Measurements from ENCODE around the gene MVD. TPM values are rescaled to one million over a fixed set of nuclear protein-coding genes. Genes with fewer than 3 reads are reported as not detected.

The MVD gene
- total RNA-seq, 1 donor from 2014 or later: 196 TPM

DNA sequence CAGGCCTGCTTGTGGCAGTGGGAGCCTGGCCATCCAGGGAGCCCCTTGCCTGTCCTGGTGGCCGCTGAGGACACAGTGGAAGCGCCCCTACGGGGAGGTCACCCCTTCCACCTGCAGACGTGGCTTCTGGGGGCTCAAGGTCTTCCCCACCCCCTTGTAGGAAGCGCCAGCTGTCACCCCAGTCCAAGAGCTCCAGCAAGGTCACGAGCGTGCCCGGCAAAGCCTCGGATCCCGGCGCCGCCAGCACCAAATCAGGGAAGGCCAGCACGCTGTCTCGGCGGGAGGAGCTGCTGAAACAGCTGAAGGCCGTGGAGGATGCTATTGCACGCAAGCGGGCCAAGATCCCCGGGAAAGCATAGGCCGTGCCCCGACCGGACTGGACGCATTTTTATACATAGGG, 31.9 kb downstream of the MVD start:
- no peak overlapping the region for H3K4me3 Mint-ChIP-seq
- peaks cover 4% of the 10 kb centered on the region for H3K27me3 Mint-ChIP-seq (ENCODE audit: low read depth)
- TF ChIP-seq, protein P1, sequence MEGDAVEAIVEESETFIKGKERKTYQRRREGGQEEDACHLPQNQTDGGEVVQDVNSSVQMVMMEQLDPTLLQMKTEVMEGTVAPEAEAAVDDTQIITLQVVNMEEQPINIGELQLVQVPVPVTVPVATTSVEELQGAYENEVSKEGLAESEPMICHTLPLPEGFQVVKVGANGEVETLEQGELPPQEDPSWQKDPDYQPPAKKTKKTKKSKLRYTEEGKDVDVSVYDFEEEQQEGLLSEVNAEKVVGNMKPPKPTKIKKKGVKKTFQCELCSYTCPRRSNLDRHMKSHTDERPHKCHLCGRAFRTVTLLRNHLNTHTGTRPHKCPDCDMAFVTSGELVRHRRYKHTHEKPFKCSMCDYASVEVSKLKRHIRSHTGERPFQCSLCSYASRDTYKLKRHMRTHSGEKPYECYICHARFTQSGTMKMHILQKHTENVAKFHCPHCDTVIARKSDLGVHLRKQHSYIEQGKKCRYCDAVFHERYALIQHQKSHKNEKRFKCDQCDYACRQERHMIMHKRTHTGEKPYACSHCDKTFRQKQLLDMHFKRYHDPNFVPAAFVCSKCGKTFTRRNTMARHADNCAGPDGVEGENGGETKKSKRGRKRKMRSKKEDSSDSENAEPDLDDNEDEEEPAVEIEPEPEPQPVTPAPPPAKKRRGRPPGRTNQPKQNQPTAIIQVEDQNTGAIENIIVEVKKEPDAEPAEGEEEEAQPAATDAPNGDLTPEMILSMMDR (conservative IDR thresholded peaks at IDR 0.05): no peak
- no peak overlapping the region for H3K27ac Mint-ChIP-seq (ENCODE audit: unreplicated experiment)
- H3K9me3 Mint-ChIP-seq: no peaks in the 10 kb centered on the region
- no peaks in the 10 kb centered on the region for H3K36me3 Mint-ChIP-seq (ENCODE audit: low read depth)
- H3K4me1 Mint-ChIP-seq: peaks cover 4% of the 10 kb centered on the region
- DNase-seq (ENCODE audit: low read depth, low spot score): no peak

DNA sequence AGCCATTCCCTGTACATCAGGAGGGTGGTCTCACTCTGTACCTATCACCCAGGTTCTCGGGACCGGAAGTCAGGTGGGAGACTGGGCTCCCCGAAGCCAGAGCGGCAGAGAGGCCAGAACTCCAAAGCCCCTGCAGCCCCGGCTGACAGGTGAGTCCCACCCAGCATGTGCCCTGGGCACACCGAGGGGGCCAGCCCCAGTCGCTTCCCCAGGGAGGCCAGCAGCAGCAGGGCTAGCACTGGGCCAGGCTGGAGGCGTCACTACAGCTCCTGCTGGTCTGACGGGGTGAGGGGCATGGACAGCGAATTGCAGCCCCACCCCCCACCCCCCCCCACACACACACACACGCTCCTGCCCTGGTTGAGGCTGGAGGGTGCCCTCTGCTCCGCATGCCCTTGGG, 32.5 kb downstream of the MVD start:
- Mint-ChIP-seq H3K27ac (ENCODE audit: unreplicated experiment) (no peak overlapping the region), H3K4me3 (no peak overlapping the region), H3K27me3 (ENCODE audit: low read depth) (peaks cover 4% of the 10 kb centered on the region), H3K36me3 (ENCODE audit: low read depth) (no peaks in the 10 kb centered on the region), H3K4me1 (peaks cover 4% of the 10 kb centered on the region), H3K9me3 (no peaks in the 10 kb centered on the region)
- no peak for DNase-seq (ENCODE audit: low read depth, low spot score)
- TF ChIP-seq, protein P1 (conservative IDR thresholded peaks at IDR 0.05): no peak

DNA sequence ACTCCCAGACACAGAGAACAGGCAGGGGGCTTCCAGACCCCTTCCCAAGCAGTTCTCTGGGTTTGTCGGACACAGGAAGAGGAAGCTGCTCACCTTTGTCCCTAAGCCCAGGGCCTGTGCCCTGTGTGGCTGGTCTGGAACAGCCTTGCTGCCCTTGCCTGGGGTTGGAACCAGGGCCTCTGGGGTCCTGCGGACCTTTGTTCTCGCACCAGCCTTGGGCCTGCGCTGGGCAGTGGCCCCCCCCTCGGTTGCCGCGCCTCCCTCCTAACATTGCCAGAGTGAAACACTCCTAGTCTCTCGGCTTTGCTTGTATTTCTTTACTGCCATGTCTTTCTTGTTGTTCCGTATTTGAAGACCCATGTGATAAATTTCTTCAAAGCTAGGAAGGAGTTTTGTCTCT, 33.1 kb downstream of the MVD start:
- no peak overlapping the region for H3K4me3 Mint-ChIP-seq
- H3K27me3 Mint-ChIP-seq (ENCODE audit: low read depth): no peaks in the 10 kb centered on the region
- TF ChIP-seq, protein P1 (conservative IDR thresholded peaks at IDR 0.05): no peak
- H3K27ac Mint-ChIP-seq (ENCODE audit: unreplicated experiment): no peak overlapping the region
- H3K4me1 Mint-ChIP-seq: no peaks in the 10 kb centered on the region
- H3K36me3 Mint-ChIP-seq (ENCODE audit: low read depth): no peaks in the 10 kb centered on the region
- no peak for DNase-seq (ENCODE audit: low read depth, low spot score)
- no peaks in the 10 kb centered on the region for H3K9me3 Mint-ChIP-seq

DNA sequence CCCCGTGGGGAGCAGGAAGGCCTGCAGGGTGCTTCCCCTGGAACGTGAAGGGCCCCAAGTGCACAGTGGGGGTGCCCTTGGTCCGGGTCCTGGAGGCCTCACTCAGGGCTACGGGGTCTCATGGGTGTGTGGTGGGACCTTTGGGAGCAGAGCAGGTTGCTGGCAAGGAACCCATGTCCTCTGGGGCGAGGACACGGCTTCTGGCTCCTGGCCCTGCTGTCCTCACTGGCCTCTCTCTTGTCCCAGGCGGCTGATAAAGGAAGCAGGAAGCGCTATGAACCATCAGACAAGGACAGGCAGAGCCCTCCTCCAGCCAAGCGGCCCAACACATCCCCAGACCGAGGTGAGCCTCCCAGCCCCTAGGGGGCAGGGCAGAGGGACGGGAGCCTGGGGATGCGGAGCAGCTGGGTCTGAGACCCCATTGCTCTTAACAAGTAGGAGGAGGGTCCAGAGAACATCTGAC, 34.3 kb downstream of the MVD start:
- TF ChIP-seq, protein P1 (conservative IDR thresholded peaks at IDR 0.05): peak; percentile 52
- no peak overlapping the region for H3K27ac Mint-ChIP-seq (ENCODE audit: unreplicated experiment)
- H3K36me3 Mint-ChIP-seq (ENCODE audit: low read depth): no peaks in the 10 kb centered on the region
- no peaks in the 10 kb centered on the region for H3K27me3 Mint-ChIP-seq (ENCODE audit: low read depth)
- no peak overlapping the region for H3K4me3 Mint-ChIP-seq
- DNase-seq (ENCODE audit: low read depth, low spot score): peak; percentile 44
- no peaks in the 10 kb centered on the region for H3K4me1 Mint-ChIP-seq
- H3K9me3 Mint-ChIP-seq: no peaks in the 10 kb centered on the region

DNA sequence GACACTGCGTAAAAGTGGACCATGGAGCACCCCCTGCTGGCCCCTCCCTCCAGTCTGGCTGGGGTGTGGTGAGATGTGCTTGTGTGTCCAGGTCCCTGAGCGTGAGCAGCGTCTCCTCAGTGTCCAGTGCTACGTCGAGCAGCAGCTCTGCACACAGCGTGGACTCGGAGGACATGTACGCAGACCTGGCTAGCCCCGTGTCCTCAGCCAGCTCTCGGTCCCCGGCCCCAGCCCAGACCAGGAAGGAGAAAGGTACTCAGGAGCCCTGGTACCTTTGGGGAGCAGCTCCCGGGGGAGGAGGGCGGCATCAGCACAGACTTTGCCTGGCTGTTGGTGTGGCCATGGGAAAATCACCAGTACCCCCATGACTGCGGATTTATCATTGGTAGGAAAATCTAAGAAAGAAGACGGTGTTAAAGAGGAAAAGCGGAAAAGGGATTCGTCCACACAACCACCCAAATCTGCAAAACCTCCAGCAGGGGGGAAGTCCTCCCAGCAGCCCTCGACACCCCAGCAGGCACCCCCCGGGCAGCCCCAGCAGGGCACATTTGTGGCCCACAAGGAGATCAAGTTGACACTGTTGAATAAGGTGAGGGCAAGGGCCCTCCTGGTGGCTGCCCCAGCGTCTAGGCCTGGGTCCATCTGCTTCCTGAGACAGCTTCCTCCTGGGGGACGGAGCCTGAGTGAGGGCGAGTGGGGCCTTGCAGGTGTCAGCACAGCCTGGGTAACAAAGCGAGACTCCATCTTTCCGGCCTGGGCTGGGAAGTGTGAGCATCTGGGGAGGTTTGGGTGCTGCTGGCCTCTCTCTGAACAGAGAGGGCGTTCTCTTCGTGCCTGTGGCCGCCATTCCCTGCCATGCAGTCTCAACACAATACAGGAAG, 35.1 kb downstream of the MVD start:
- Mint-ChIP-seq H3K27me3 (ENCODE audit: low read depth) (no peaks in the 10 kb centered on the region), H3K36me3 (ENCODE audit: low read depth) (no peaks in the 10 kb centered on the region), H3K9me3 (no peaks in the 10 kb centered on the region), H3K4me1 (no peaks in the 10 kb centered on the region), H3K4me3 (no peak overlapping the region), H3K27ac (ENCODE audit: unreplicated experiment) (no peak overlapping the region)
- DNase-seq (ENCODE audit: low read depth, low spot score): no peak
- TF ChIP-seq, protein P1 (conservative IDR thresholded peaks at IDR 0.05): no peak
